ENCODE data around the gene IFNL3. TPM values are rescaled to one million over a fixed set of nuclear protein-coding genes. Genes with fewer than 3 reads are reported as not detected.

IFNL3 gene
- total and polyA plus RNA-seq, 11 donors, result not detected

DNA sequence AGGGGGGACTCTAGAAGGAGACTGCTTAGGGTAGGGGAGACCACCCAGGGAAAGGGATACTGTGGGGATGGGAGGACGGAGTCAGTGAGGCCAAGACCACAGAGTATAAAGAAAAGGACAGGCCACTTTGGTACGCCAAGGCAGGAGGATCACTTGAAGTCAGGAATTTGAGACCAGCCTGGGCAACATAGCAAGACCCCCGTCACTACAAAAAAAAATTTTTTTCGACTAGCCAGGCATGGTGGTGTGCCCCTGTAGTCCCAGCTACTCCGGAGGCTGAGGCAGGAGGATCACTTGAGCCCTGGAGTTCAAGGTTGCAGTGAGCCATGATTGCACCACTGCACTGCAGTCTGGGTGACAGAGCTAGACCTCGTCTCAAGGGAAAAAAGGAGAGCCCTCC, 6.6 kb downstream of the IFNL3 start:
- Histone ChIP-seq H3K27ac (no peak overlapping the region), H3K9me3 (no peaks in the 10 kb centered on the region), H3K36me3 (no peaks in the 10 kb centered on the region), H3K27me3 (peaks cover 0 to 55% (median 4%) of the 10 kb centered on the region in 9 donors), H3K4me1 (peaks cover 0 to 6% (median 0%) of the 10 kb centered on the region in 12 donors), H3K4me3 (no peak overlapping the region)
- TF ChIP-seq, protein P1, sequence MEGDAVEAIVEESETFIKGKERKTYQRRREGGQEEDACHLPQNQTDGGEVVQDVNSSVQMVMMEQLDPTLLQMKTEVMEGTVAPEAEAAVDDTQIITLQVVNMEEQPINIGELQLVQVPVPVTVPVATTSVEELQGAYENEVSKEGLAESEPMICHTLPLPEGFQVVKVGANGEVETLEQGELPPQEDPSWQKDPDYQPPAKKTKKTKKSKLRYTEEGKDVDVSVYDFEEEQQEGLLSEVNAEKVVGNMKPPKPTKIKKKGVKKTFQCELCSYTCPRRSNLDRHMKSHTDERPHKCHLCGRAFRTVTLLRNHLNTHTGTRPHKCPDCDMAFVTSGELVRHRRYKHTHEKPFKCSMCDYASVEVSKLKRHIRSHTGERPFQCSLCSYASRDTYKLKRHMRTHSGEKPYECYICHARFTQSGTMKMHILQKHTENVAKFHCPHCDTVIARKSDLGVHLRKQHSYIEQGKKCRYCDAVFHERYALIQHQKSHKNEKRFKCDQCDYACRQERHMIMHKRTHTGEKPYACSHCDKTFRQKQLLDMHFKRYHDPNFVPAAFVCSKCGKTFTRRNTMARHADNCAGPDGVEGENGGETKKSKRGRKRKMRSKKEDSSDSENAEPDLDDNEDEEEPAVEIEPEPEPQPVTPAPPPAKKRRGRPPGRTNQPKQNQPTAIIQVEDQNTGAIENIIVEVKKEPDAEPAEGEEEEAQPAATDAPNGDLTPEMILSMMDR (IDR thresholded peaks at IDR 0.05), result no peak
- TF ChIP-seq POLR2A (IDR thresholded peaks at IDR 0.05), result no peak
- DNase-seq (no peak), ATAC-seq (no peak)
- intact Hi-C loops (cut with DNase I), result no loop called here
- WGBS, 4 donors, result 77 to 86% (median 83%) methylated on average over 6 of the region's 6 CpGs

- H3K9me3 ChIP-seq, result no peaks in the 10 kb centered on the region
- 37 to 47% (median 44%) methylated on average over 18 to 22 of the region's 22 CpGs for WGBS, 4 donors
- ATAC-seq, result peak in 1 of 4 donors; percentile 59
- no peaks in the 10 kb centered on the region for H3K36me3 ChIP-seq
- no peak overlapping the region for H3K27ac ChIP-seq
- intact Hi-C loops (cut with DNase I), result no loop called here
- peaks cover 0 to 56% (median 4%) of the 10 kb centered on the region in 9 donors for H3K27me3 ChIP-seq
- no peak overlapping the region for H3K4me3 ChIP-seq
- no peak for DNase-seq
- TF ChIP-seq POLR2A (IDR thresholded peaks at IDR 0.05), result no peak
- TF ChIP-seq, protein P1 (IDR thresholded peaks at IDR 0.05), result no peak
- H3K4me1 ChIP-seq, result peaks cover 0 to 6% (median 0%) of the 10 kb centered on the region in 12 donors
Observed at GRCh38 chr19:39237200-39238184, 7.3 kb downstream of the IFNL3 start.

- TF ChIP-seq POLR2A (IDR thresholded peaks at IDR 0.05), result no peak
- TF ChIP-seq, protein P1 (IDR thresholded peaks at IDR 0.05), result no peak
- Histone ChIP-seq H3K9me3 (no peaks in the 10 kb centered on the region), H3K36me3 (no peaks in the 10 kb centered on the region), H3K27me3 (peaks cover 0 to 58% (median 4%) of the 10 kb centered on the region in 9 donors), H3K4me1 (peaks cover 0 to 6% (median 0%) of the 10 kb centered on the region in 12 donors), H3K27ac (no peak overlapping the region), H3K4me3 (no peak overlapping the region)
- WGBS, 4 donors, result 57 to 66% (median 61%) methylated on average over 12 of the region's 12 CpGs
- ATAC-seq (peak in 1 of 4 donors; percentile 24), DNase-seq (no peak)
- intact Hi-C loops (cut with DNase I), result no loop called here
Observed at GRCh38 chr19:39236527-39236926, 8.3 kb downstream of the IFNL3 start.

- no peak for DNase-seq
- 82 to 88% (median 85%) methylated on average over 5 of the region's 5 CpGs for WGBS, 4 donors
- no peak for ATAC-seq
- intact Hi-C loops (cut with DNase I), result no loop called here
- no peak for TF ChIP-seq POLR2A (IDR thresholded peaks at IDR 0.05)
- TF ChIP-seq, protein P1 (IDR thresholded peaks at IDR 0.05), result no peak
- no peak overlapping the region for H3K4me3 ChIP-seq
- peaks cover 0 to 3% (median 0%) of the 10 kb centered on the region in 12 donors for H3K4me1 ChIP-seq
- H3K27ac ChIP-seq, result no peak overlapping the region
- peaks cover 0 to 8% (median 0%) of the 10 kb centered on the region in 12 donors for H3K9me3 ChIP-seq
- no peaks in the 10 kb centered on the region for H3K36me3 ChIP-seq
- H3K27me3 ChIP-seq, result peaks cover 0 to 43% (median 2%) of the 10 kb centered on the region in 9 donors
Observed at GRCh38 chr19:39232708-39233107, 12.1 kb downstream of the IFNL3 start.

Data from heart left ventricle (tissue), 16 donors.